NCI-H2107 treated with DMSO at 0.1 percent for 48 hours (cell line): ENCODE measurements around the gene TMEM94.
"Not testable (repeated sequence)": the region's sequence is repeated elsewhere in the genome, so short reads cannot be mapped to it uniquely, and the experiment has no call there.

Experiments
- DNase-seq: peaks from one replicate; lab custom pipeline; 2025; ENCODE audit not compliant: unreplicated experiment; lab: John Stamatoyannopoulos, UW

The TMEM94 gene

GRCh38 chr17:75445296-75445695 is 11.1 kb upstream of the TMEM94 start:
- no peak for DNase-seq

- not testable (repeated sequence) for DNase-seq
Measured at GRCh38 chr17:75445896-75446295, 10.5 kb upstream of the TMEM94 start.

GRCh38 chr17:75447951-75448856 is 8.2 kb upstream of the TMEM94 start:
- DNase-seq, result no peak

- DNase-seq, result no peak
Measured at GRCh38 chr17:75450270-75450669, 6.2 kb upstream of the TMEM94 start.

- DNase-seq, result no peak
Measured at GRCh38 chr17:75454193-75454592, 2.2 kb upstream of the TMEM94 start.

- DNase-seq, result not testable (repeated sequence)
Measured at GRCh38 chr17:75454672-75455071, 1.8 kb upstream of the TMEM94 start.

GRCh38 chr17:75456039-75456416 is 407 bp upstream of the TMEM94 start:
- DNase-seq, result no peak

- peak; percentile 37 for DNase-seq
Measured at GRCh38 chr17:75457047-75457654, 716 bp downstream of the TMEM94 start.

- DNase-seq, result no peak
Measured at GRCh38 chr17:75459246-75459589, 2.8 kb downstream of the TMEM94 start.

GRCh38 chr17:75459590-75460267 is 3.3 kb downstream of the TMEM94 start:
- no peak for DNase-seq

- DNase-seq, result no peak
Measured at GRCh38 chr17:75460295-75460694, 3.9 kb downstream of the TMEM94 start.

- no peak for DNase-seq
Measured at GRCh38 chr17:75463603-75464002, 7.2 kb downstream of the TMEM94 start.

- no peak for DNase-seq
Measured at GRCh38 chr17:75465039-75465438, 8.6 kb downstream of the TMEM94 start.

- DNase-seq, result no peak
Measured at GRCh38 chr17:75468291-75468754, 11.9 kb downstream of the TMEM94 start.

- DNase-seq, result no peak
Measured at GRCh38 chr17:75468779-75469373, 12.4 kb downstream of the TMEM94 start.

- DNase-seq, result no peak
Measured at GRCh38 chr17:75471207-75471606, 14.8 kb downstream of the TMEM94 start.

- peak; percentile 79 for DNase-seq
Measured at GRCh38 chr17:75472119-75472518, 15.7 kb downstream of the TMEM94 start.

GRCh38 chr17:75473246-75473645 is 16.8 kb downstream of the TMEM94 start:
- no peak for DNase-seq

GRCh38 chr17:75474736-75475135 is 18.3 kb downstream of the TMEM94 start:
- no peak for DNase-seq

- DNase-seq, result no peak
Measured at GRCh38 chr17:75475144-75475835, 18.9 kb downstream of the TMEM94 start.

- DNase-seq, result no peak
Measured at GRCh38 chr17:75475851-75476250, 19.4 kb downstream of the TMEM94 start.
